ENCODE measurements around the gene PLOD1.

Gene PLOD1

GRCh38 chr1:11984121-11984520 is 49.6 kb downstream of the PLOD1 start:
- no peak for ATAC-seq
- no peak for TF ChIP-seq ZNF8 (CRISPR knock-in tag; IDR thresholded peaks at IDR 0.05)
- no peak for TF ChIP-seq TOX (CRISPR knock-in tag; IDR thresholded peaks at IDR 0.05; ENCODE audit: borderline replicate concordance)
- no peak for TF ChIP-seq CREB5 (CRISPR knock-in tag; IDR thresholded peaks at IDR 0.05; ENCODE audit: low read depth)
- TF ChIP-seq BACH2 (CRISPR knock-in tag; IDR thresholded peaks at IDR 0.05; ENCODE audit: borderline replicate concordance) = no peak
- TF ChIP-seq ZFP30 (CRISPR knock-in tag; IDR thresholded peaks at IDR 0.05) = no peak
- TF ChIP-seq CSRNP3 (CRISPR knock-in tag; IDR thresholded peaks at IDR 0.05) = no peak
- TF ChIP-seq, protein P1, sequence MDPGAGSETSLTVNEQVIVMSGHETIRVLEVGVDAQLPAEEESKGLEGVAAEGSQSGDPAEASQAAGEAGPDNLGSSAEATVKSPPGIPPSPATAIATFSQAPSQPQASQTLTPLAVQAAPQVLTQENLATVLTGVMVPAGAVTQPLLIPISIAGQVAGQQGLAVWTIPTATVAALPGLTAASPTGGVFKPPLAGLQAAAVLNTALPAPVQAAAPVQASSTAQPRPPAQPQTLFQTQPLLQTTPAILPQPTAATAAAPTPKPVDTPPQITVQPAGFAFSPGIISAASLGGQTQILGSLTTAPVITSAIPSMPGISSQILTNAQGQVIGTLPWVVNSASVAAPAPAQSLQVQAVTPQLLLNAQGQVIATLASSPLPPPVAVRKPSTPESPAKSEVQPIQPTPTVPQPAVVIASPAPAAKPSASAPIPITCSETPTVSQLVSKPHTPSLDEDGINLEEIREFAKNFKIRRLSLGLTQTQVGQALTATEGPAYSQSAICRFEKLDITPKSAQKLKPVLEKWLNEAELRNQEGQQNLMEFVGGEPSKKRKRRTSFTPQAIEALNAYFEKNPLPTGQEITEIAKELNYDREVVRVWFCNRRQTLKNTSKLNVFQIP (CRISPR knock-in tag; IDR thresholded peaks at IDR 0.05; ENCODE audit: borderline replicate concordance, low read depth) = no peak
- no peak for TF ChIP-seq ISL1 (CRISPR knock-in tag; IDR thresholded peaks at IDR 0.05)
- TF ChIP-seq TSHZ2 (CRISPR knock-in tag; IDR thresholded peaks at IDR 0.05) = no peak
- no peak for TF ChIP-seq ARNTL (CRISPR knock-in tag; IDR thresholded peaks at IDR 0.05; ENCODE audit: borderline replicate concordance, low read depth)
- TF ChIP-seq ZFP3 (CRISPR knock-in tag; IDR thresholded peaks at IDR 0.05) = no peak

DNA sequence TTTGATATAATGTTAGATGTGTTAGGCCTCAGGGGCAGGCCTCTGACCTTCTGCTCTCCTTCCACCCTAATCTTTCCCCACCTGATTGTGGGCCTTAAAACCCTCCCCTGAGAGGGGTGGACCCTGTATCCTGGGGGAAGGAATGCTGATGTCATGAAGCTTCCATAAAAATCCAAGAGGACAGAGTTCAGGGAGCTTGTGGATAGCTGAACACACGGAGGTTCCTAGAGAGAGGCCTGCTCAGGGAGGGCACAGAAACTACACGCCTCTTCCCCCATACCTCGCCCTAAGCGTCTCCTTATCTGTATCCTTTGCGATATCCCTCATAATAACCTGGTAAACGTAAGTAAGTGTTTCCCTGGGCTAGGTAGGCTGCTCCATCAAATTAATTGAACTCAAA is 50.1 kb downstream of the PLOD1 start:
- TF ChIP-seq TOX (CRISPR knock-in tag; IDR thresholded peaks at IDR 0.05; ENCODE audit: borderline replicate concordance) = no peak
- no peak for TF ChIP-seq CREB5 (CRISPR knock-in tag; IDR thresholded peaks at IDR 0.05; ENCODE audit: low read depth)
- ATAC-seq = no peak

DNA sequence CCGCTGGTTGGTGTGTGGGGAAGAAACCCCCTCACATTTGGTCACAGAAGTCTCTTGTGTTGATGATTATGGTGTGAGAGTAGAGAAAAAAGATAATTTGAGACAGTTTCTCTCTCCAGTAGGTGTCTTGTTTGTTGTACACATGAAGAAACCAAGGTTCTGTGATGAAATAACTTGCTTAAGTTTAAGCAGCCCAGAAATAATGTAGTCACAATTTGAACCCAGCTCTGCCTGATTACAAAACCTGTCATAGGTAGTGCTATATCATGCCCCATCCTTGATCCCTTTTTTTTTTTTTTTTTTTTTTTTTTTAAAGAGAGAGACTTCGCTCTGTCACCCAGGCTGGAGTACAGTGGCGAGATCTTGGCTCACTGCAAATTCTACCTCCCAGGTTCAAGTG is 50.7 kb downstream of the PLOD1 start:
- no peak for TF ChIP-seq BACH2 (CRISPR knock-in tag; IDR thresholded peaks at IDR 0.05; ENCODE audit: borderline replicate concordance)
- no peak for TF ChIP-seq ZFP30 (CRISPR knock-in tag; IDR thresholded peaks at IDR 0.05)
- no peak for TF ChIP-seq ZFP3 (CRISPR knock-in tag; IDR thresholded peaks at IDR 0.05)
- TF ChIP-seq, protein P2, sequence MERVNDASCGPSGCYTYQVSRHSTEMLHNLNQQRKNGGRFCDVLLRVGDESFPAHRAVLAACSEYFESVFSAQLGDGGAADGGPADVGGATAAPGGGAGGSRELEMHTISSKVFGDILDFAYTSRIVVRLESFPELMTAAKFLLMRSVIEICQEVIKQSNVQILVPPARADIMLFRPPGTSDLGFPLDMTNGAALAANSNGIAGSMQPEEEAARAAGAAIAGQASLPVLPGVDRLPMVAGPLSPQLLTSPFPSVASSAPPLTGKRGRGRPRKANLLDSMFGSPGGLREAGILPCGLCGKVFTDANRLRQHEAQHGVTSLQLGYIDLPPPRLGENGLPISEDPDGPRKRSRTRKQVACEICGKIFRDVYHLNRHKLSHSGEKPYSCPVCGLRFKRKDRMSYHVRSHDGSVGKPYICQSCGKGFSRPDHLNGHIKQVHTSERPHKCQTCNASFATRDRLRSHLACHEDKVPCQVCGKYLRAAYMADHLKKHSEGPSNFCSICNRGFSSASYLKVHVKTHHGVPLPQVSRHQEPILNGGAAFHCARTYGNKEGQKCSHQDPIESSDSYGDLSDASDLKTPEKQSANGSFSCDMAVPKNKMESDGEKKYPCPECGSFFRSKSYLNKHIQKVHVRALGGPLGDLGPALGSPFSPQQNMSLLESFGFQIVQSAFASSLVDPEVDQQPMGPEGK (CRISPR knock-in tag; IDR thresholded peaks at IDR 0.05; ENCODE audit: borderline replicate concordance) = no peak
- no peak for TF ChIP-seq ISL1 (CRISPR knock-in tag; IDR thresholded peaks at IDR 0.05)
- no peak for TF ChIP-seq ZC3H10 (CRISPR knock-in tag; IDR thresholded peaks at IDR 0.05)
- TF ChIP-seq CREB5 (CRISPR knock-in tag; IDR thresholded peaks at IDR 0.05; ENCODE audit: low read depth) = no peak

DNA sequence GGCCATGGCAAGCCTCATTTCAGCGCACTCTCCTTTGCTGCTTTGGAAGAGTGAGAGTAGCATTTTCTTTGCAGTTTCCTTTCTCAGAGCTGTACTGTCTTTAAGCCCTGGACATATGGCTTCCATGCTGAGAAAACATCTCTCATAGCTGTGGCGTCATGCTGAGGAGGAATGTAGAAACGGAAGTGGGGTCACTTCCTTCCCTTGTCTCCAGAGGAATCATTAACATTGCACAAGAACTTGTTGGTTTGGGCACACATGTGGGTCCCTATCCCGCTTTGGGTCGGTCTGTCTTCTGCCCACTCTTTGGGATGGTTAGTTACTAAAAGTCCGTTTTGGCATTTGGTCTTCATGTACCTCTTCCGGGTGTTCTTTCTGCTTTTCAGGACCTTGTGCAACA is 51.3 kb downstream of the PLOD1 start:
- no peak for ATAC-seq
- TF ChIP-seq ZNF565 (CRISPR knock-in tag; conservative IDR thresholded peaks at IDR 0.05; ENCODE audit: low read depth) (no peak), ZFP30 (CRISPR knock-in tag; IDR thresholded peaks at IDR 0.05) (no peak), RARB (CRISPR knock-in tag; IDR thresholded peaks at IDR 0.05) (no peak), ARNTL (CRISPR knock-in tag; IDR thresholded peaks at IDR 0.05; ENCODE audit: borderline replicate concordance, low read depth) (no peak), CREB5 (CRISPR knock-in tag; IDR thresholded peaks at IDR 0.05; ENCODE audit: low read depth) (no peak), ZNF70 (CRISPR knock-in tag; IDR thresholded peaks at IDR 0.05) (no peak), ISL1 (CRISPR knock-in tag; IDR thresholded peaks at IDR 0.05) (no peak), ZC3H10 (CRISPR knock-in tag; IDR thresholded peaks at IDR 0.05) (no peak), ESRRG (CRISPR knock-in tag; IDR thresholded peaks at IDR 0.05) (no peak), PPARA (CRISPR knock-in tag; IDR thresholded peaks at IDR 0.05; ENCODE audit: borderline replicate concordance) (no peak)
- TF ChIP-seq, protein P1 (CRISPR knock-in tag; IDR thresholded peaks at IDR 0.05; ENCODE audit: borderline replicate concordance, low read depth) = no peak

More for the DNA sequence above, 50.7 kb downstream of the PLOD1 start:
- ATAC-seq = no peak

All from SK-N-SH treated with all-trans-retinoic acid at 6 μM for 48 hours (cell line).